ENCODE measurements around the gene CUX1.

GRCh38 chr7:101893341-101894082 lies 76.1 kb downstream of the CUX1 start:
- TF ChIP-seq CTCF (IDR thresholded peaks at IDR 0.05) (no peak), POLR2A (IDR thresholded peaks at IDR 0.05) (no peak)

Data from lower leg skin (tissue), 3 donors.